GM23338 (cell line): ENCODE data around the gene CDH8. TPM values are rescaled to one million over a fixed set of nuclear protein-coding genes. Genes with fewer than 3 reads are reported as not detected.
A peak's percentile ranks its signal among the peaks of the same experiment; 100 is the strongest.

Experiments
- ATAC-seq: fragments of 200-7000 bp; cut with Tn5 transposase; 3 replicates; pipeline ENCODE4 v1.9.1; 2020
- DNase-seq: peaks from one replicate; pipeline ENCODE4 v3.0.0-alpha.2; 2015; ENCODE audit warnings: low spot score
- H2AFZ ChIP-seq: fragments of 200-600 bp; sonication (generic); 2 replicates; pipeline ENCODE4 v1.8.0; 2016; ENCODE audit warnings: antibody characterized with exemption, mild to moderate bottlenecking, moderate library complexity
- H3F3A ChIP-seq: fragments of 200-600 bp; sonication (generic); replicated peaks from 2 replicates; pipeline ENCODE4 v1.8.0; 2017; ENCODE audit warnings: antibody characterized with exemption, mixed run types, low read depth
- H3K27ac ChIP-seq: fragments of 200-600 bp; sonication (generic); 2 replicates; pipeline ENCODE4 v1.6.1; 2016; ENCODE audit warnings: low read depth
- H3K27me3 ChIP-seq: fragments of 200-600 bp; sonication (generic); 2 replicates; pipeline ENCODE4 v1.8.0; 2016; ENCODE audit warnings: mild to moderate bottlenecking, mixed run types, moderate library complexity; ENCODE audit not compliant: insufficient read depth
- H3K36me3 ChIP-seq: fragments of 200-600 bp; sonication (generic); 2 replicates; pipeline ENCODE4 v1.8.0; 2016; ENCODE audit warnings: mild to moderate bottlenecking; ENCODE audit not compliant: insufficient read depth
- H3K4me1 ChIP-seq: fragments of 200-600 bp; sonication (generic); 2 replicates; pipeline ENCODE4 v1.8.0; 2016; ENCODE audit warnings: mild to moderate bottlenecking, moderate library complexity; ENCODE audit not compliant: insufficient read depth
- H3K4me2 ChIP-seq: fragments of 200-600 bp; sonication (generic); 2 replicates; pipeline ENCODE4 v1.7.1; 2017; ENCODE audit warnings: mixed run types
- H3K4me3 ChIP-seq: fragments of 200-600 bp; sonication (generic); 2 replicates; pipeline ENCODE4 v1.6.1; 2016; ENCODE audit warnings: mixed run types
- H3K79me2 ChIP-seq: fragments of 200-600 bp; sonication (generic); replicated peaks from 2 replicates; pipeline ENCODE4 v1.8.0; 2017; ENCODE audit warnings: mild to moderate bottlenecking; ENCODE audit not compliant: insufficient read depth
- H3K9me2 ChIP-seq: fragments of 200-600 bp; sonication (generic); 2 replicates; pipeline ENCODE4 v1.8.0; 2017; ENCODE audit not compliant: insufficient read depth
- H4K20me1 ChIP-seq: fragments of 200-600 bp; sonication (generic); replicated peaks from 2 replicates; pipeline ENCODE4 v1.8.0; 2017; ENCODE audit warnings: mild to moderate bottlenecking; ENCODE audit not compliant: insufficient read depth
- H3K27ac Mint-ChIP-seq: 2 replicates; pipeline ENCODE4 v1.8.0; 2020; ENCODE audit warnings: inconsistent platforms, mild to moderate bottlenecking, moderate library complexity, mixed read lengths
- H3K27me3 Mint-ChIP-seq: 3 replicates; pipeline ENCODE4 v1.8.0; 2022; ENCODE audit warnings: low read depth, mild to moderate bottlenecking, moderate library complexity, mixed read lengths, inconsistent platforms; ENCODE audit not compliant: insufficient read depth, poor library complexity
- H3K36me3 Mint-ChIP-seq: 3 replicates; pipeline ENCODE4 v1.8.0; 2021; ENCODE audit warnings: low read depth, mild to moderate bottlenecking, inconsistent platforms, moderate library complexity, mixed read lengths
- H3K4me1 Mint-ChIP-seq: 3 replicates; pipeline ENCODE4 v1.8.0; 2020; ENCODE audit warnings: mild to moderate bottlenecking, inconsistent platforms, mixed read lengths
- H3K4me3 Mint-ChIP-seq: 3 replicates; pipeline ENCODE4 v1.8.0; 2021; ENCODE audit warnings: moderate library complexity, mild to moderate bottlenecking, inconsistent platforms, mixed read lengths
- H3K9me3 Mint-ChIP-seq: 3 replicates; pipeline ENCODE4 v1.8.0; 2020; ENCODE audit warnings: moderate library complexity, mild to moderate bottlenecking, inconsistent platforms, mixed read lengths
- CTCF ChIP-seq, 2 experiments: fragments of 200-600 bp in 1 of 2; sonication (generic) in 1 of 2; conservative IDR thresholded peaks; 2 replicates each; pipeline versions ENCODE4 v1.5.1 to v1.6.1; 2016 to 2017; ENCODE audit warnings: antibody characterized with exemption in 2 of 2, low read depth in 2 of 2, mild to moderate bottlenecking in 2 of 2, moderate library complexity in 1 of 2
- EZH2 ChIP-seq: fragments of 200-600 bp; sonication (generic); IDR thresholded peaks from one replicate; pipeline ENCODE4 v1.8.0; 2017; ENCODE audit warnings: antibody characterized with exemption, mild to moderate bottlenecking, low read depth; ENCODE audit not compliant: unreplicated experiment
- NANOG ChIP-seq: IDR thresholded peaks from 2 replicates; pipeline ENCODE4 v1.6.1; 2016; ENCODE audit warnings: antibody characterized with exemption, borderline replicate concordance
- POLR2AphosphoS5 ChIP-seq: IDR thresholded peaks from 2 replicates; pipeline ENCODE4 v1.6.1; 2016; ENCODE audit warnings: antibody characterized with exemption, low read depth
- REST ChIP-seq: IDR thresholded peaks from one replicate; pipeline ENCODE4 v1.6.1; 2018; ENCODE audit warnings: antibody characterized with exemption; ENCODE audit not compliant: unreplicated experiment
- ZNF114 ChIP-seq: fragments of 250-450 bp; sonication (Bioruptor Pico); IDR thresholded peaks from 2 replicates; pipeline ENCODE4 v1.5.0; 2020; ENCODE audit warnings: mild to moderate bottlenecking, moderate library complexity
- ZNF331 ChIP-seq: fragments of 250-450 bp; sonication (Bioruptor Pico); IDR thresholded peaks from 2 replicates; pipeline ENCODE4 v1.5.0; 2020; ENCODE audit warnings: low read depth, mild to moderate bottlenecking, moderate library complexity
- ZNF462 ChIP-seq: fragments of 250-450 bp; sonication (Bioruptor Pico); IDR thresholded peaks from 2 replicates; pipeline ENCODE4 v1.5.0; 2020; ENCODE audit warnings: mild to moderate bottlenecking, moderate library complexity
- polyA plus RNA-seq: library from polyadenylated mRNA; unstranded; fragments of >200 nt; fragmentation: Nextera tagmentation; extraction: Ambion mirVana; gene quantifications from 2 replicates; pipeline ENCODE4 v1.2.1, GENCODE V29; 2016
- total RNA-seq: library from RNA; depleted of rRNA; stranded (reverse); fragments of >200 nt; shearing (Covaris generic); gene quantifications from 2 replicates; pipeline ENCODE4 v1.2.3, GENCODE V29; 2014

CDH8 gene
- total and polyA plus RNA-seq, 2 experiments from 2014 or later, result 10.2 to 11.7 TPM

- TF ChIP-seq REST, result no peak
- TF ChIP-seq CTCF (conservative IDR thresholded peaks at IDR 0.05; ENCODE audit: low read depth in 2 of 2), result no peak
- no peak for TF ChIP-seq NANOG
- TF ChIP-seq ZNF331 (CRISPR knock-in tag), result no peak
Measured at GRCh38 chr16:61929776-61930175, 106.5 kb downstream of the CDH8 start (continued).

- H3K27me3 ChIP-seq, result no peaks in the 10 kb centered on the region
- no peaks in the 10 kb centered on the region for H3K9me2 ChIP-seq
- no peaks in the 10 kb centered on the region for H3K79me2 ChIP-seq
- no peak for ATAC-seq
- no peak overlapping the region for H3K27ac ChIP-seq
- H3K4me1 ChIP-seq, result no peaks in the 10 kb centered on the region
- TF ChIP-seq ZNF462 (no peak), POLR2AphosphoS5 (no peak), EZH2 (no peak), ZNF114 (CRISPR knock-in tag) (no peak)
- H3K4me3 Mint-ChIP-seq, result no peak overlapping the region
- H2AFZ ChIP-seq, result no peak overlapping the region
- H3K27ac Mint-ChIP-seq, result peak overlapping the region; percentile 60; the same call in 1 of the 2 replicates
- no peaks in the 10 kb centered on the region for H4K20me1 ChIP-seq
- no peaks in the 10 kb centered on the region for H3K9me3 Mint-ChIP-seq
- no peak overlapping the region for H3K4me3 ChIP-seq
- H3F3A ChIP-seq, result no peaks in the 10 kb centered on the region
- no peaks in the 10 kb centered on the region for H3K36me3 ChIP-seq
- DNase-seq, result no peak
- peaks cover 12% of the 10 kb centered on the region; the same call in 2 of the 3 replicates for H3K4me1 Mint-ChIP-seq
- H3K36me3 Mint-ChIP-seq, result no peaks in the 10 kb centered on the region
- no peaks in the 10 kb centered on the region for H3K27me3 Mint-ChIP-seq
- no peak overlapping the region for H3K4me2 ChIP-seq
Measured at GRCh38 chr16:61926766-61927165, 109.5 kb downstream of the CDH8 start.
